ENCODE measurements around the gene TRAM2. TPM values are rescaled to one million over a fixed set of nuclear protein-coding genes. Genes with fewer than 3 reads are reported as not detected.

Gene TRAM2
- total and polyA plus RNA-seq, 2 of the 8 experiments (the other 6 are each of a cell fraction or from before 2014, with no cell fraction given), result 9.0 to 21.4 TPM

DNA sequence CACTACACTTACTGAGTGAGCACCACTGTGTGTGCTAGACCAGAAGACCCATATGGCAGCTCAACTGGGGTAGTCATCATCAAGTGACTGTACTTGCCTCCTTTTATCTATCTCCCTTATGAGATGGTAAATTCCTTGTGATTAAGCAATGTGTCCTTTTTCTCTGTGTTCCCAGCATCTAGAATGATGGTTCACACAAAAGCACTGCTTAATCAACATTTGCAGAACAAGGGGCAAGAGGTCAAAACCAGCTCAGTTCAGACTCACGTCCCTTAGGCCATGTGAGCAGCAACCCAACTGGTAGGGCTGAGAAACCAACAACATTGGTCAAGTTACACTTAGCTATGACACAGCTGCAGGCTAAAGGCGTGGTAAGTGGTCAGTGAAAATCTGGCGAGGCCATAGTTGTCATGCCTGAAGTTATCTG is 10.0 kb downstream of the TRAM2 start (continued):
- TF ChIP-seq CHD7 (IDR thresholded peaks at IDR 0.05; ENCODE audit: insufficient replicate concordance, low read length), result no peak
- TF ChIP-seq EZH2 (IDR thresholded peaks at IDR 0.05; ENCODE audit: low read depth, low read length, severe bottlenecking), result no peak
- no peak for TF ChIP-seq POLR2AphosphoS5 (IDR thresholded peaks at IDR 0.05; ENCODE audit: low read depth, low read length)
- TF ChIP-seq, protein P1, sequence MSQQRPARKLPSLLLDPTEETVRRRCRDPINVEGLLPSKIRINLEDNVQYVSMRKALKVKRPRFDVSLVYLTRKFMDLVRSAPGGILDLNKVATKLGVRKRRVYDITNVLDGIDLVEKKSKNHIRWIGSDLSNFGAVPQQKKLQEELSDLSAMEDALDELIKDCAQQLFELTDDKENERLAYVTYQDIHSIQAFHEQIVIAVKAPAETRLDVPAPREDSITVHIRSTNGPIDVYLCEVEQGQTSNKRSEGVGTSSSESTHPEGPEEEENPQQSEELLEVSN (IDR thresholded peaks at IDR 0.05), result no peak
- no peak for TF ChIP-seq ZNF274 (IDR thresholded peaks at IDR 0.05; ENCODE audit: borderline replicate concordance, extremely low read depth, low read length)
- TF ChIP-seq NANOG (IDR thresholded peaks at IDR 0.05; ENCODE audit: insufficient read depth, low read depth, low read length, poor library complexity, severe bottlenecking), result no peak
- no peak for TF ChIP-seq SRF (IDR thresholded peaks at IDR 0.05; ENCODE audit: low read depth, low read length)
- TF ChIP-seq POU5F1 (IDR thresholded peaks at IDR 0.05; ENCODE audit: low read depth, low read length), result no peak
- TF ChIP-seq CEBPB (IDR thresholded peaks at IDR 0.05; ENCODE audit: low read depth, low read length), result no peak
- TF ChIP-seq RXRA (IDR thresholded peaks at IDR 0.05; ENCODE audit: insufficient read depth, low read depth, low read length), result no peak
- TF ChIP-seq BRCA1 (IDR thresholded peaks at IDR 0.05; ENCODE audit: low read depth, low read length), result no peak
